ENCODE data around the gene CD276. TPM values are rescaled to one million over a fixed set of nuclear protein-coding genes. Genes with fewer than 3 reads are reported as not detected.

The CD276 gene
- total RNA-seq, 1 donor from 2014 or later: 55.0 TPM

DNA sequence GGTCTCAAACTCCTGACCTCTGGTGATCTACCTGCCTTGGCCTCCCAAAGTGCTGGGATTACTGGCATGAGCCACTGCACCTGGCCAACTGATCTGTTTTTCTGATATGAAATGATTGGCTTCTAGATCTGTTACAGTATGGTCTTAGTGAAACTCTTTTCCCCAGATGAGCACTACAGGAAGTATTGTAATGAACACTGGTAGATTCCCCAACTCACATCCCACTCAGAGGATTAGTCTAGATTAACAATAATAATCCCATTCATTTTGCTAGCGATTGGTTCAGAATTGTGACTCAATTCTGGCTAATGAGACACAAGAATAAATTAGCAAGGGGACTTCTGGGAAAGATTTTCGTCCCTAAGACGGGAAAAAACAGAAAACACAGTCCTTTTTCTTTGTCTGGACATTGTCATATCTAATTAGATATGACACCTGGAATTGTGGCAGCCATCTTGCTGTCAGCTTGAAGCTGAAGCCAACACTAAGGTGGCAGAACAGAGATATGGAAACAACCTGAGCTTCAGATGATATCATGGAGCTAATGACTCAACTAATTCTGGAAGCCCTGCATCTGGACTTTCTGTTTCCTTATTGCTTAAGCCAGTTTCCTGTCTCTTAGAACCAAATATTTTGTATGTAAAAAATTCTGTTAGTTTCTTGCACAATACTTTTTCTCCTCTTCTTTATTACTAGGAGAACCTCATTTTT lies 33.6 kb upstream of the CD276 start:
- intact Hi-C loops (cut with DNase I): no loop called here
- Histone ChIP-seq H3K4me3 (no peak overlapping the region), H3K27ac (no peak overlapping the region), H3K4me1 (no peaks in the 10 kb centered on the region), H3K27me3 (ENCODE audit: low read depth) (no peaks in the 10 kb centered on the region), H3K36me3 (no peaks in the 10 kb centered on the region), H3K9me3 (no peaks in the 10 kb centered on the region)
- DNase-seq (no peak), ATAC-seq (no peak)
- TF ChIP-seq, protein P1, sequence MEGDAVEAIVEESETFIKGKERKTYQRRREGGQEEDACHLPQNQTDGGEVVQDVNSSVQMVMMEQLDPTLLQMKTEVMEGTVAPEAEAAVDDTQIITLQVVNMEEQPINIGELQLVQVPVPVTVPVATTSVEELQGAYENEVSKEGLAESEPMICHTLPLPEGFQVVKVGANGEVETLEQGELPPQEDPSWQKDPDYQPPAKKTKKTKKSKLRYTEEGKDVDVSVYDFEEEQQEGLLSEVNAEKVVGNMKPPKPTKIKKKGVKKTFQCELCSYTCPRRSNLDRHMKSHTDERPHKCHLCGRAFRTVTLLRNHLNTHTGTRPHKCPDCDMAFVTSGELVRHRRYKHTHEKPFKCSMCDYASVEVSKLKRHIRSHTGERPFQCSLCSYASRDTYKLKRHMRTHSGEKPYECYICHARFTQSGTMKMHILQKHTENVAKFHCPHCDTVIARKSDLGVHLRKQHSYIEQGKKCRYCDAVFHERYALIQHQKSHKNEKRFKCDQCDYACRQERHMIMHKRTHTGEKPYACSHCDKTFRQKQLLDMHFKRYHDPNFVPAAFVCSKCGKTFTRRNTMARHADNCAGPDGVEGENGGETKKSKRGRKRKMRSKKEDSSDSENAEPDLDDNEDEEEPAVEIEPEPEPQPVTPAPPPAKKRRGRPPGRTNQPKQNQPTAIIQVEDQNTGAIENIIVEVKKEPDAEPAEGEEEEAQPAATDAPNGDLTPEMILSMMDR (IDR thresholded peaks at IDR 0.05): no peak

DNA sequence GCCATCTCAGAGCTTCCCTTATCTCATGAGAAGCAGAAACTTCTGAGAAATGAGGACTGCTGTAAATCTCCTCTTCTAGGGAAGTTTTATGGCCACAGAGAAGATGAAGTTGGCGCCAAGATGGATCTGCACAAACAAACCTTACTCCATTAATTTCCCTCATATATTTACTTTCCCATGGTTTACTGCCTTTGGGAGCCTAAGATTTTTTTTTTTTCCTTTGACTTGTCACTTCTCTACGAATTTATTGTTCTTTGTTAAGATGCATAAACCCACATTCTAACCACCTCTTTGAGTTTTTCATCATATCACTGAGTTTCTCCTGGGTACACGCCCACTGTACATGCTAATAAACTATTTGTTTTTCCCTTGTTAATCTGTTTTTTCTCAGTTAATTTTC lies 29.5 kb upstream of the CD276 start:
- intact Hi-C loops (cut with DNase I): no loop called here
- Histone ChIP-seq H3K4me1 (no peaks in the 10 kb centered on the region), H3K36me3 (no peaks in the 10 kb centered on the region), H3K27me3 (ENCODE audit: low read depth) (no peaks in the 10 kb centered on the region), H3K4me3 (no peak overlapping the region), H3K9me3 (no peaks in the 10 kb centered on the region), H3K27ac (no peak overlapping the region)
- ATAC-seq (no peak), DNase-seq (no peak)
- TF ChIP-seq, protein P1 (IDR thresholded peaks at IDR 0.05): no peak

DNA sequence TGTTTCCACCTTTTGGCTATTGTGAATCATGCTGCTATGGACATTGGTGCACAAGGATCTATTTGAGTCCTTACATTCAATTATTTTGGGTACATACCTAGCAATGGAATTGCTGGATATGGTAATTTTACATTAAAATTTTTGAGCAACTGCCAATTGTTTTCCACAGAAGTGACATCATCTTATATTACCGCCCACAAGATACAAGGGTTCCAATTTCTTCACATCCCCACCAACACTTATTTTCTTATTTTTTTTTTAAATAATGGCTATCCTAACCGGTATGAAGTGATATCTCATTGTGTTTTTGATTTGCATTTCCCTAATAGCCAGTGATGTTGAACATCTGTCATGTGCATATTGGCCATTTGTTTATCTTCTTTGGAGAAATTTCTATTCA lies 28.5 kb upstream of the CD276 start:
- H3K4me1 ChIP-seq: no peaks in the 10 kb centered on the region
- DNase-seq: no peak

DNA sequence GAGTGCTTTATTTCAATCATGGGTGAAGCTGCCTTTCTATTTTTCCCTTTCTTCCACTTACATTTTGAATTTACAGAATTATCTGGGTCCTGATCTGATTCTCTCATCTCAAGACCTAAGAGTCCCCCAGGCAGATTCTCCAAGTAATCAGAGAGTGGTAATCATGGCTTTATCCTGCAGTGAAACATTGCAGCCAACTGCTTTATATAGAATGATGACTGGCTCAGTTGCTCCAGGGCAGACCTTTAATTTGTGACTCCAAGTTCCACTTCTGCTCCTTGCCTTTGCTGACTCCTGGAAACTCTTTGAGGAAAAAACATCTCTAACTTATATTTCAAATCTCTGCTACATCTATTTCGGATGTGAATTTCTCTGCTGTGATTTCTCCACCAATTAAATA lies 25.5 kb upstream of the CD276 start:
- Histone ChIP-seq H3K27ac (no peak overlapping the region), H3K27me3 (ENCODE audit: low read depth) (no peaks in the 10 kb centered on the region), H3K4me1 (no peaks in the 10 kb centered on the region), H3K9me3 (no peaks in the 10 kb centered on the region), H3K36me3 (no peaks in the 10 kb centered on the region), H3K4me3 (no peak overlapping the region)
- intact Hi-C loops (cut with DNase I): no loop called here
- ATAC-seq (no peak), DNase-seq (no peak)
- TF ChIP-seq, protein P1 (IDR thresholded peaks at IDR 0.05): no peak

More for the DNA sequence above, 28.5 kb upstream of the CD276 start:
- intact Hi-C loops (cut with DNase I): no loop called here
- no peak for ATAC-seq
- Histone ChIP-seq H3K9me3 (no peaks in the 10 kb centered on the region), H3K27me3 (ENCODE audit: low read depth) (no peaks in the 10 kb centered on the region), H3K4me3 (no peak overlapping the region), H3K36me3 (no peaks in the 10 kb centered on the region), H3K27ac (no peak overlapping the region)
- TF ChIP-seq, protein P1 (IDR thresholded peaks at IDR 0.05): no peak

DNA sequence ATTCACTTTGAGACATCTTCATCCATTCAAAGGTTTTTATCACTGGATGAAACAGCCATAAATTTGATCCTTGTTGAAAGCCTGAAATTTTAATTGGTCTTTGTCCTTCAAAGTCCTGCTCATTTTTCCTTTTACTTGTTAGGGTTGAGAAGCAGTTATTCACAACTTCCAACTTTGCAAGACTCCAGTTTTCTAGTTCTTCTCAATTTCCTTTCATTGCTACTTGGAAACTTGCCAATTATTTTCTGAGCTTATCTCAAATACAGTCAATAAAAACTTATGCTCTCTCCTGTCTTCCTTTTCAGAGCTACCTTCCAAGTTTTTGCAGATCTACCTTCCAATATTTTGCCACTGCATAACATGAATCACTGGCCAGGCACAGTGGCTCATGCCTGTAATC lies 23.7 kb upstream of the CD276 start:
- TF ChIP-seq, protein P1 (IDR thresholded peaks at IDR 0.05): no peak
- ATAC-seq: no peak
- Histone ChIP-seq H3K27ac (no peak overlapping the region), H3K4me1 (no peaks in the 10 kb centered on the region), H3K27me3 (ENCODE audit: low read depth) (no peaks in the 10 kb centered on the region), H3K4me3 (no peak overlapping the region), H3K36me3 (no peaks in the 10 kb centered on the region), H3K9me3 (no peaks in the 10 kb centered on the region)
- no peak for DNase-seq
- intact Hi-C loops (cut with DNase I): no loop called here

All from lower lobe of right lung (tissue), 2 donors.